ENCODE data around the gene FAM43B.

FAM43B gene

DNA sequence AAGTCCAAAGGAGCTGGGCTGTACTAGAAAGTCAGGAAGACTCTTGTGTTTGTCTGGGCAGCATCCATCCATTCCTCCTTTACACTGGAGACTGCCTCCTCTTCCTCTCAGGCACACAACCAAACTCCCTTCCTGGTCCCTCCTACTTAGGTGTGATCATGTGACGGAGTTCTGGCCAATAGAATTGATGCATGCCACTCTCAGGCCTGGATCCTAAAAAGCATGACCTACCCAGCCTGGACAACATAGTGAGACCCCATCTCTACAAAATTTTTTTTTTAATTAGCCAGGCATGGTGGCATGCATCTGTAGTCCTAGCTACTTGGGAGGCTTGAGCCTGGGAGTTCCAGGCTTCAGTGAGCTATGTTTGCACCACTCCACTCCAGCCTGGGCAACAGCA, 8.6 kb downstream of the FAM43B start:
- TF ChIP-seq CTCF (IDR thresholded peaks at IDR 0.05; ENCODE audit: low read depth, low read length), result no peak
- H3K4me3 ChIP-seq (replicated peaks in 1 of 2; ENCODE audit: low read depth in 2 of 2, low read length in 2 of 2), result no peak overlapping the region
- DNase-seq (ENCODE audit: low read depth in 2 of 2), result no peak

DNA sequence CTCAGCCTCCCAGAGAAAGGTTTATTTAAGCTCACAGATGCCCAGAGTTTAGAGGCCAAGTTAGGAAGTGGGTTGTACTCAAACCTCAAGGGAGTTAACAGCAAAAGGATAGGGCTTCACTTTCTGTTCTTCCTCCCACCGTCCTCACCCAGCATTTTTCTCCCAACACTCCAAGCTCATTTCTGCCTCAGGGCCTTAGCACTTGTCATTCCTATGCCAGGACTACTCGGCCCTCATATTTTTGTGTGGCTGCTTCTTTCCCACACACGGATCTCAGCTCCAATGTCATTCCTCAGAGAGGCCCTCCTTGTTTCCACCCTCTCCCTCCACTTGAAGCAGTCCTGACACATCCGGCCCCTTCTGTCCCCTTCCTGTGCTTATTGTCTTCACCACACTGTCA, 12.9 kb downstream of the FAM43B start:
- no peak for TF ChIP-seq CTCF (IDR thresholded peaks at IDR 0.05; ENCODE audit: low read depth, low read length)
- no peak overlapping the region for H3K4me3 ChIP-seq (replicated peaks in 1 of 2; ENCODE audit: low read depth in 2 of 2, low read length in 2 of 2)
- no peak for DNase-seq (ENCODE audit: low read depth in 2 of 2)

GRCh38 chr1:20569523-20570098, 17.2 kb downstream of the FAM43B start:
- no peak overlapping the region for H3K4me3 ChIP-seq (replicated peaks in 1 of 2; ENCODE audit: low read depth in 2 of 2, low read length in 2 of 2)
- no peak for TF ChIP-seq CTCF (IDR thresholded peaks at IDR 0.05; ENCODE audit: low read depth, low read length)
- no peak for DNase-seq (ENCODE audit: low read depth in 2 of 2)

GRCh38 chr1:20571427-20571826, 19.1 kb downstream of the FAM43B start:
- no peak for DNase-seq (ENCODE audit: low read depth in 2 of 2)
- no peak overlapping the region for H3K4me3 ChIP-seq (replicated peaks in 1 of 2; ENCODE audit: low read depth in 2 of 2, low read length in 2 of 2)
- no peak for TF ChIP-seq CTCF (IDR thresholded peaks at IDR 0.05; ENCODE audit: low read depth, low read length)

GRCh38 chr1:20573987-20574386, 21.6 kb downstream of the FAM43B start:
- H3K4me3 ChIP-seq (replicated peaks in 1 of 2; ENCODE audit: low read depth in 2 of 2, low read length in 2 of 2), result no peak overlapping the region

GRCh38 chr1:20574686-20575540, 22.5 kb downstream of the FAM43B start:
- peak; percentile 91 for TF ChIP-seq CTCF (IDR thresholded peaks at IDR 0.05; ENCODE audit: low read depth, low read length)
- H3K4me3 ChIP-seq (replicated peaks in 1 of 2; ENCODE audit: low read depth in 2 of 2, low read length in 2 of 2), result no peak overlapping the region
- peak; percentile 77 to 91 for DNase-seq (ENCODE audit: low read depth in 2 of 2)

More at GRCh38 chr1:20573987-20574386, 21.6 kb downstream of the FAM43B start:
- DNase-seq (ENCODE audit: low read depth in 2 of 2), result no peak
- no peak for TF ChIP-seq CTCF (IDR thresholded peaks at IDR 0.05; ENCODE audit: low read depth, low read length)

Data from cardiac fibroblast (primary cell).